Adrenal gland (tissue), 12 donors: ENCODE results near the gene LMAN1L. TPM values are rescaled to one million over a fixed set of nuclear protein-coding genes. Genes with fewer than 3 reads are reported as not detected.
A peak's percentile ranks its signal among the peaks of the same experiment; 100 is the strongest.

Experiments used
- DNase-seq, 7 donors: peaks; one replicate each; pipeline ENCODE4 v3.0.0-alpha.2; 2019 to 2020
- H3K27ac ChIP-seq, 5 donors: fragments of 200-600 bp; sonication (generic) in 4 of 5; 1 replicate in 3 of 5; 2 replicates in 2 of 5; pipeline versions ENCODE4 v1.5.1 to v1.8.0; 2016 to 2020; ENCODE audit warnings: mild to moderate bottlenecking in 1 of 5
- H3K27me3 ChIP-seq: fragments of 200-600 bp; 2 replicates; pipeline ENCODE4 v1.8.0; 2021
- H3K36me3 ChIP-seq, 2 donors: fragments of 200-600 bp; replicated peaks in 1 of 2; 1 replicate in 1 of 2; 2 replicates in 1 of 2; pipeline versions ENCODE4 v1.5.1 to v1.8.0; 2018 to 2022
- H3K4me1 ChIP-seq, 2 donors: fragments of 200-600 bp; replicated peaks in 1 of 2; 1 replicate in 1 of 2; 2 replicates in 1 of 2; pipeline versions ENCODE4 v1.5.1 to v1.8.0; 2018 to 2021
- H3K4me3 ChIP-seq, 4 donors: fragments of 200-600 bp; sonication (generic) in 3 of 4; one replicate each; pipeline ENCODE4 v1.5.1; 2016 to 2018
- H3K9me3 ChIP-seq, 3 donors: fragments of 200-600 bp; sonication (generic) in 1 of 3; replicated peaks in 1 of 3; 1 replicate in 2 of 3; 2 replicates in 1 of 3; pipeline versions ENCODE4 v1.5.1 to v1.8.0; 2016 to 2021
- POLR2A ChIP-seq, 2 donors: fragments of 450-650 bp; IDR thresholded peaks; one replicate each; pipeline ENCODE4 v1.6.1; 2017; ENCODE audit warnings: antibody characterized with exemption in 2 of 2, mild to moderate bottlenecking in 2 of 2, moderate library complexity in 1 of 2
- WGBS, 4 donors: extraction: QIAGEN DNeasy Blood & Tissue Kit in 2 of 4; methylation state at CpG; one replicate each; pipeline versions ENCODE4 v1.1.5 to v1.1.7; 2013 to 2017; 5-methylcytosine and 5-hydroxymethylcytosine counted together
- intact Hi-C, 2 donors: fragments of 100-400 bp; cut with DNase I; formaldehyde crosslinking; loops; one replicate each; pipeline versions ENCODE4 v1.14.1 to v1.15.0; 2022 to 2023
- polyA plus RNA-seq, 3 donors: library from polyadenylated mRNA; stranded (reverse); fragments of 200-250 nt in 2 of 3; fragments of 350-450 nt in 1 of 3; fragmentation: Illumina TruSeq in 1 of 3; extraction: RNeasy Lipid Tissue Mini Kit (QIAGEN cat#74804) in 1 of 3; gene quantifications; one replicate each; pipeline ENCODE4 v1.2.3, GENCODE V29; 2013 to 2014
- total RNA-seq, 9 donors: library from RNA; depleted of rRNA in 4 of 9; stranded (reverse); fragments of >200 nt in 4 of 9; fragments of 120-200 nt in 1 of 9; fragmentation: NEBNext Ultra II Directional in 1 of 9; extraction: Animal tissue kit (Norgen Biotek cat#: 25700) in 1 of 9; gene quantifications; one replicate each; pipeline versions ENCODE4 v1.1.0 to v1.2.4, GENCODE V29; 2013 to 2023
- TF ChIP-seq, protein P1 (sequence below), 6 experiments: fragments of 450-650 bp in 4 of 6; fragments of 200-600 bp in 2 of 6; sonication (generic) in 1 of 6; IDR thresholded peaks; 1 replicate in 5 of 6; 2 replicates in 1 of 6; pipeline versions ENCODE4 v1.5.1 to v1.8.0; 2016 to 2021; ENCODE audit warnings: antibody characterized with exemption in 6 of 6, mild to moderate bottlenecking in 2 of 6, moderate library complexity in 1 of 6
- donor health status: healthy with polysubstance abuse.
- donor health status: Bipolar disorder and iron deficiency.
- donor health status: DM: yes; HTN: yes; CAD: no.
- donor health status: DM: no; HTN: no; CAD: no.
- donor health status: DM: no; HTN: no; CAD: no.
- donor health status: DM: yes; HTN: yes; CAD: no.

Gene LMAN1L
- total and polyA plus RNA-seq, 12 donors: 0.28 to 12.5 (median 5.1) TPM; not detected in 1

DNA sequence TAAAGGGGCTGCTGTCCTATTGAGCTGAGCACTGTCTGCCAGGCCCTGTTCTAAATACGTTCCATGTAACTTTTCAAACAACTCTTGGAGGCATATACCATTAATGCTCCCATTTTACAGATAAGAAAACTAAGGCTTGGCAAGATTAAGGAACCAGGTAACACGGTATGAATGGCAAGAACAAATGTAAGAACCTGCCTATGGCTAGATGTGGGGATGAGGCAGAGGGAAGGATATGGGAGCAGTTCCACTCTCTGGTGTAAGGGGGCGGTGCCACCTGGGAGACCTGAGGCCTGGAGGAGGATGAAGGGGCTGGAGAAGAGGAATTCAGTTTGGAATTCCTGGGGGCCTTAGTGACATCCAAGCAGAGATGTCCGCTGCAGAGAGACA lies 3.8 kb upstream of the LMAN1L start:
- no peak for DNase-seq
- H3K9me3 ChIP-seq: no peaks in the 10 kb centered on the region
- peaks cover 5 to 7% of the 10 kb centered on the region in 2 donors for H3K4me1 ChIP-seq
- peaks cover 0 to 3% of the 10 kb centered on the region in 2 donors for H3K36me3 ChIP-seq
- TF ChIP-seq, protein P1, sequence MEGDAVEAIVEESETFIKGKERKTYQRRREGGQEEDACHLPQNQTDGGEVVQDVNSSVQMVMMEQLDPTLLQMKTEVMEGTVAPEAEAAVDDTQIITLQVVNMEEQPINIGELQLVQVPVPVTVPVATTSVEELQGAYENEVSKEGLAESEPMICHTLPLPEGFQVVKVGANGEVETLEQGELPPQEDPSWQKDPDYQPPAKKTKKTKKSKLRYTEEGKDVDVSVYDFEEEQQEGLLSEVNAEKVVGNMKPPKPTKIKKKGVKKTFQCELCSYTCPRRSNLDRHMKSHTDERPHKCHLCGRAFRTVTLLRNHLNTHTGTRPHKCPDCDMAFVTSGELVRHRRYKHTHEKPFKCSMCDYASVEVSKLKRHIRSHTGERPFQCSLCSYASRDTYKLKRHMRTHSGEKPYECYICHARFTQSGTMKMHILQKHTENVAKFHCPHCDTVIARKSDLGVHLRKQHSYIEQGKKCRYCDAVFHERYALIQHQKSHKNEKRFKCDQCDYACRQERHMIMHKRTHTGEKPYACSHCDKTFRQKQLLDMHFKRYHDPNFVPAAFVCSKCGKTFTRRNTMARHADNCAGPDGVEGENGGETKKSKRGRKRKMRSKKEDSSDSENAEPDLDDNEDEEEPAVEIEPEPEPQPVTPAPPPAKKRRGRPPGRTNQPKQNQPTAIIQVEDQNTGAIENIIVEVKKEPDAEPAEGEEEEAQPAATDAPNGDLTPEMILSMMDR (IDR thresholded peaks at IDR 0.05): no peak
- TF ChIP-seq POLR2A (IDR thresholded peaks at IDR 0.05): no peak
- no peaks in the 10 kb centered on the region for H3K27me3 ChIP-seq
- intact Hi-C loops: no loop called here
- H3K27ac ChIP-seq: no peak overlapping the region
- H3K4me3 ChIP-seq: no peak overlapping the region
- 75 to 78% (median 77%) methylated on average over 4 of the region's 4 CpGs for WGBS, 4 donors

DNA sequence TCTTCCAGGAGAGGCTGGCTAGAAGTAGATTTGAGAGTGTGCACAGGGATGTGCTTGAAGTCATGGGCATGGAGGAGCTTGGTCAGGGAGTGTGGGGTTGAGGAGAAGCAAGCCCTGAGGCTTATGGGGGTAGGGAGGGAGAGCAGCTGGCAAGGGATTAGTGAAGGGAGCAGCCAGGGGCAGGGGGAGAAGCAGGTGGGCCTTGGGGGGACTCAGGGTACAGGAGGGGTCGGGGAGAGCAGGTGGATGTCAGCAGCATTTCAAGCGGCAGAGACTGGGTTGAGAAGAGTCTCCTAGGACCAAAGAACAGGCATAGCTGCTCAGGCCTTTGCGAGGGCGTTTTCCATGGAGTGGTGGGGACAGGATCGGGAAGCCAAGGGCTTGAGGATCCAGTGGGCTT lies 3.4 kb upstream of the LMAN1L start:
- Histone ChIP-seq H3K4me1 (peaks cover 5 to 10% of the 10 kb centered on the region in 2 donors), H3K27ac (no peak overlapping the region), H3K4me3 (no peak overlapping the region), H3K9me3 (no peaks in the 10 kb centered on the region), H3K36me3 (no peaks in the 10 kb centered on the region), H3K27me3 (no peaks in the 10 kb centered on the region)
- WGBS, 4 donors: 86 to 91% (median 89%) methylated on average over 5 of the region's 5 CpGs
- TF ChIP-seq, protein P1 (IDR thresholded peaks at IDR 0.05): no peak
- no peak for TF ChIP-seq POLR2A (IDR thresholded peaks at IDR 0.05)
- intact Hi-C loops: no loop called here
- no peak for DNase-seq

DNA sequence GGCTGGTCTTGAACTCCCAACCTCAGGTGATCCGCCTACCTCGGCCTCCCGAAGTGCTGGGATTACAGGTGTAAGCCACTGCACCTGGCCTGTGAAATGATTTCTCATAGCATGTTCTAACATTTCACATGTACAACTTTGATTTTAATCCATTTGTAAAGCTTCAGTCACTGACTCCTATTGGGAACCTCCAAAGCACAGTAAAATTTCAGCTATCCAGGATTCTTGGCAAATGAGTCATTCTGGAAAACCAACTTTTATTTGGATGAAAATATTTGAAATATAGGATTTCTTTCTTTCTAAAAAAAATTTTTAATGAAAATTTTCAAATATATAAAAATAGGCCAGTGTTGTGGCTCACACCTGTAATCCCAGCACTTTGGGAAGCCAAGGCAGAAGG lies 2.7 kb upstream of the LMAN1L start:
- Histone ChIP-seq H3K27me3 (no peaks in the 10 kb centered on the region), H3K27ac (no peak overlapping the region), H3K36me3 (no peaks in the 10 kb centered on the region), H3K4me1 (peaks cover 10 to 17% of the 10 kb centered on the region in 2 donors), H3K4me3 (no peak overlapping the region), H3K9me3 (no peaks in the 10 kb centered on the region)
- TF ChIP-seq POLR2A (IDR thresholded peaks at IDR 0.05): no peak
- TF ChIP-seq, protein P1 (IDR thresholded peaks at IDR 0.05): no peak
- intact Hi-C loops: no loop called here
- 90 to 96% (median 94%) methylated on average over 3 of the region's 3 CpGs for WGBS, 4 donors
- DNase-seq: no peak

DNA sequence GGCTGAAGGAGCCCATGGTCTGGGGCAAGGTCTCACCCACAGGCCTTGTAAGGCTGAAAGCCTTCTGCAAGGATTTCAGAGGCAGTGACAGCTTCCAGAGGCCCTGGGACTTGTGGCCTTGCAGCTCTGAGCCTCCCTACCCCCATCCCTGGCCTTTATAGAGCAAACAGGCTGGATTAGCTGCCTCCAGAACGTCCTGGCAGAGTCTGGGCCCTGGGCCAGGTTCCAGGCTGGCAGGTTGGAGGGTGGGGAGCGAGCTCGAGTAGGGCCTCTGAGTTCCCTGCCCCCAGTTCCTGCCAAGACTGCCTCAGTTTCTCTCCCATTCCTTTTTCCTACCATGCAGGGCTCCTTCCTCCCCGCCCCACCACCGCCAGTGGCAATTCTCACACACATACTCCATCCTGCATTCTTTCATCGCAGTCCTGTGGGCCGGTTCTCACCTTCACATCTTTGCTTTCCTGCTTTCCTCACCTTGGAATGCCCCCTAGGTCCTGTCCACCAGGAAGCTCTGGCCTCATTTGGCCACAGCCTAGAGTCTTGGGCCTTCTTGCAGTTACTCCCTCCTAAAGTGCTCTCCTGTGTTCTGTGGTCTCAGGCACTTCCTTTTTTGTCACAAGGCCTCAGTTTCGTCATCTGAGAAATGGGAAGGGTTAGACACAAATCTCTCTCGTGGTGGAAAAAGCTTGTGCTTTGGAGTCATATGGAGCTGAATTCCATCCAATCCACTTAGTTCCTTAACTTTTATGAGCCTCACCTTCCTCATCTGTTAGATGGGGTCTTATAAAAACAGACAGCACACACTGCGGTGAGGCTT lies 2.7 kb downstream of the LMAN1L start:
- WGBS, 4 donors: 51 to 62% (median 56%) methylated on average over 10 of the region's 10 CpGs
- intact Hi-C loops: no loop called here
- Histone ChIP-seq H3K36me3 (no peaks in the 10 kb centered on the region), H3K4me1 (peaks cover 30 to 48% of the 10 kb centered on the region in 2 donors), H3K27ac (peak overlapping the region; percentile 17 to 91 (median 56)), H3K27me3 (no peaks in the 10 kb centered on the region), H3K4me3 (no peak overlapping the region), H3K9me3 (no peaks in the 10 kb centered on the region)
- DNase-seq: peak; percentile 82 to 88 (median 85)
- peak in 1 of 2 donors; percentile 19 for TF ChIP-seq POLR2A (IDR thresholded peaks at IDR 0.05)
- TF ChIP-seq, protein P1 (IDR thresholded peaks at IDR 0.05): no peak
